Vagina (tissue), 2 donors: Measurements from ENCODE around the gene TPX2. TPM values are rescaled to one million over a fixed set of nuclear protein-coding genes. Genes with fewer than 3 reads are reported as not detected.

Source experiments
- DNase-seq, 2 donors: peaks; one replicate each; pipeline ENCODE4 v3.0.0-alpha.2; 2017; ENCODE audit errors: extremely low spot score in 2 of 2
- H3K27ac ChIP-seq: fragments of 200-600 bp; sonication (generic); one replicate; pipeline ENCODE4 v1.5.1; 2019
- H3K27me3 ChIP-seq: fragments of 200-600 bp; sonication (generic); one replicate; pipeline ENCODE4 v1.5.1; 2019
- H3K36me3 ChIP-seq, 2 donors: fragments of 200-600 bp; sonication (generic); one replicate each; pipeline ENCODE4 v1.5.1; 2017 to 2019
- H3K4me1 ChIP-seq: fragments of 200-600 bp; sonication (generic); one replicate; pipeline ENCODE4 v1.5.1; 2019
- H3K4me3 ChIP-seq, 2 donors: fragments of 200-600 bp; sonication (generic); 1 replicate in 1 of 2; 2 replicates in 1 of 2; pipeline ENCODE4 v1.5.1; 2016 to 2019
- H3K9me3 ChIP-seq: fragments of 200-600 bp; sonication (generic); one replicate; pipeline ENCODE4 v1.5.1; 2019
- CTCF ChIP-seq, 3 experiments: fragments of 450-650 bp in 2 of 3; fragments of 200-600 bp in 1 of 3; sonication (generic) in 1 of 3; IDR thresholded peaks; one replicate each; pipeline ENCODE4 v1.5.1; 2017 to 2019; ENCODE audit warnings: antibody characterized with exemption in 3 of 3, mild to moderate bottlenecking in 2 of 3, moderate library complexity in 2 of 3
- POLR2A ChIP-seq, 2 donors: fragments of 450-650 bp; IDR thresholded peaks; one replicate each; pipeline ENCODE4 v1.6.1; 2017; ENCODE audit warnings: antibody characterized with exemption in 2 of 2, mild to moderate bottlenecking in 2 of 2, moderate library complexity in 2 of 2
- POLR2AphosphoS5 ChIP-seq, 2 donors: sonication (generic); formaldehyde crosslinking; IDR thresholded peaks; one replicate each; pipeline ENCODE4 v1.9.0; 2017; ENCODE audit warnings: antibody characterized with exemption in 2 of 2, mild to moderate bottlenecking in 2 of 2, low read depth in 1 of 2; ENCODE audit not compliant: insufficient read depth in 1 of 2
- intact Hi-C: fragments of 100-400 bp; cut with DNase I; formaldehyde crosslinking; loops from one replicate; pipeline ENCODE4 v1.15.1; 2023
- total RNA-seq: library from RNA; depleted of rRNA; stranded (reverse); fragments of >200 nt; gene quantifications from one replicate; pipeline ENCODE4 v1.2.3, GENCODE V29; 2016

TPX2 gene
- total RNA-seq, 1 donor from 2014 or later = 6.1 TPM

- Histone ChIP-seq H3K9me3 (no peaks in the 10 kb centered on the region), H3K4me3 (no peak overlapping the region), H3K27me3 (no peaks in the 10 kb centered on the region), H3K36me3 (peaks cover 0 to 20% of the 10 kb centered on the region in 2 donors), H3K27ac (peak overlapping the region; percentile 99), H3K4me1 (peaks cover 84% of the 10 kb centered on the region)
- TF ChIP-seq POLR2AphosphoS5 (IDR thresholded peaks at IDR 0.05; ENCODE audit: insufficient read depth in 1 of 2, low read depth in 1 of 2) (no peak), CTCF (IDR thresholded peaks at IDR 0.05) (no peak), POLR2A (IDR thresholded peaks at IDR 0.05) (no peak)
- intact Hi-C loops = no loop called here
- DNase-seq = no peak
Measured at GRCh38 chr20:31707994-31708735, 30.9 kb upstream of the TPX2 start.

- DNase-seq = no peak
Measured at GRCh38 chr20:31708736-31709534, 30.2 kb upstream of the TPX2 start.

GRCh38 chr20:31709939-31710338 lies 29.2 kb upstream of the TPX2 start:
- H3K36me3 ChIP-seq = peaks cover 0 to 24% of the 10 kb centered on the region in 2 donors
- no peaks in the 10 kb centered on the region for H3K9me3 ChIP-seq
- TF ChIP-seq POLR2AphosphoS5 (IDR thresholded peaks at IDR 0.05; ENCODE audit: insufficient read depth in 1 of 2, low read depth in 1 of 2) = no peak
- no peak for TF ChIP-seq CTCF (IDR thresholded peaks at IDR 0.05)
- TF ChIP-seq POLR2A (IDR thresholded peaks at IDR 0.05) = no peak
- DNase-seq = no peak
- H3K4me3 ChIP-seq = no peak overlapping the region
- no peaks in the 10 kb centered on the region for H3K27me3 ChIP-seq
- intact Hi-C loops = no loop called here
- H3K4me1 ChIP-seq = peaks cover 88% of the 10 kb centered on the region
- H3K27ac ChIP-seq = peak overlapping the region; percentile 99

More at GRCh38 chr20:31708736-31709534, 30.2 kb upstream of the TPX2 start:
- no peaks in the 10 kb centered on the region for H3K27me3 ChIP-seq
- H3K27ac ChIP-seq = peak overlapping the region; percentile 99
- TF ChIP-seq POLR2A (IDR thresholded peaks at IDR 0.05) = no peak
- TF ChIP-seq POLR2AphosphoS5 (IDR thresholded peaks at IDR 0.05; ENCODE audit: insufficient read depth in 1 of 2, low read depth in 1 of 2) = no peak
- no peak for TF ChIP-seq CTCF (IDR thresholded peaks at IDR 0.05)
- intact Hi-C loops = no loop called here
- peaks cover 0 to 20% of the 10 kb centered on the region in 2 donors for H3K36me3 ChIP-seq
- peaks cover 88% of the 10 kb centered on the region for H3K4me1 ChIP-seq
- no peak overlapping the region for H3K4me3 ChIP-seq
- no peaks in the 10 kb centered on the region for H3K9me3 ChIP-seq

GRCh38 chr20:31710423-31711108 lies 28.5 kb upstream of the TPX2 start:
- no peaks in the 10 kb centered on the region for H3K9me3 ChIP-seq
- no peak for TF ChIP-seq POLR2A (IDR thresholded peaks at IDR 0.05)
- peak; percentile 13 to 31 for TF ChIP-seq POLR2AphosphoS5 (IDR thresholded peaks at IDR 0.05; ENCODE audit: insufficient read depth in 1 of 2, low read depth in 1 of 2)
- no peak for TF ChIP-seq CTCF (IDR thresholded peaks at IDR 0.05)
- H3K27me3 ChIP-seq = no peaks in the 10 kb centered on the region
- intact Hi-C loops = no loop called here
- H3K27ac ChIP-seq = peak overlapping the region; percentile 99
- no peak for DNase-seq
- peaks cover 0 to 24% of the 10 kb centered on the region in 2 donors for H3K36me3 ChIP-seq
- H3K4me3 ChIP-seq = no peak overlapping the region
- peaks cover 88% of the 10 kb centered on the region for H3K4me1 ChIP-seq
